Kidney (tissue), 14 donors: Measurements from ENCODE around the gene SEMA3D. TPM values are rescaled to one million over a fixed set of nuclear protein-coding genes. Genes with fewer than 3 reads are reported as not detected.

ENCODE experiments used
- DNase-seq, 5 donors: peaks; one replicate each; pipeline ENCODE4 v3.0.0-alpha.2; 2013 to 2020
- FAIRE-seq: peaks from 2 replicates; lab custom pipeline; 2012; peaks lifted over from hg19 to GRCh38; lab: Jason Lieb, UNC
- H3K27ac ChIP-seq, 2 donors: one replicate each; pipeline ENCODE4 v1.7.0; 2013; ENCODE audit warnings: low read depth in 2 of 2, low read length in 2 of 2, inconsistent platforms in 1 of 2
- H3K27me3 ChIP-seq: one replicate; pipeline ENCODE4 v1.7.1; 2013; ENCODE audit warnings: low read length, inconsistent platforms; ENCODE audit not compliant: control insufficient read depth, insufficient read depth
- H3K36me3 ChIP-seq, 3 donors: one replicate each; pipeline versions ENCODE4 v1.7.0 to v1.7.1; 2013; ENCODE audit warnings: low read length in 3 of 3, control low read depth in 1 of 3, inconsistent platforms in 1 of 3; ENCODE audit not compliant: insufficient read depth in 3 of 3, control insufficient read depth in 2 of 3
- H3K4me1 ChIP-seq, 3 donors: one replicate each; pipeline versions ENCODE4 v1.7.0 to v1.7.1; 2013; ENCODE audit warnings: low read length in 3 of 3, inconsistent platforms in 1 of 3, low read depth in 1 of 3; ENCODE audit not compliant: control insufficient read depth in 2 of 3, insufficient read depth in 2 of 3
- H3K4me3 ChIP-seq, 3 donors: one replicate each; pipeline versions ENCODE4 v1.7.0 to v1.8.1; 2013; ENCODE audit warnings: low read length in 3 of 3, control low read depth in 1 of 3, inconsistent platforms in 1 of 3
- H3K9ac ChIP-seq, 3 donors: one replicate each; pipeline versions ENCODE4 v1.7.0 to v1.7.1; 2013; ENCODE audit warnings: low read length in 3 of 3, control low read depth in 1 of 3, inconsistent platforms in 1 of 3
- H3K9me3 ChIP-seq, 3 donors: one replicate each; pipeline versions ENCODE4 v1.7.0 to v1.7.1; 2013; ENCODE audit warnings: low read length in 3 of 3, control low read depth in 1 of 3, inconsistent platforms in 1 of 3; ENCODE audit not compliant: control insufficient read depth in 2 of 3, insufficient read depth in 1 of 3
- CTCF ChIP-seq: IDR thresholded peaks from 3 replicates; pipeline ENCODE4 v1.5.1; 2012; ENCODE audit warnings: mild to moderate bottlenecking, moderate library complexity, borderline replicate concordance; ENCODE audit not compliant: insufficient read depth; ENCODE audit errors: extremely low read depth
- intact Hi-C: fragments of 100-400 bp; cut with DNase I; formaldehyde crosslinking; loops from one replicate; pipeline ENCODE4 v1.11.1; 2022
- polyA plus RNA-seq: library from polyadenylated mRNA; stranded (reverse); fragments of 350-450 nt; fragmentation: Illumina TruSeq; extraction: RNeasy Lipid Tissue Mini Kit (QIAGEN cat#74804); gene quantifications from one replicate; pipeline ENCODE4 v1.2.3, GENCODE V29; 2014; ENCODE audit warnings: low read depth, low replicate concordance; ENCODE audit not compliant: insufficient read depth
- total RNA-seq: library from RNA; stranded (reverse); fragmentation: NEBNext Ultra II Directional; extraction: Animal tissue kit (Norgen Biotek cat#: 25700); gene quantifications from one replicate; pipeline ENCODE4 v1.2.1, GENCODE V29; 2021
- donor health status: control.
- donor health status: control.
- donor health status: control.
- donor health status: control.
- donor health status: control.
- donor health status: DM: yes; HTN: yes; CAD: no.
- donor health status: Normal renal cell carcinoma (clear cell type).

The SEMA3D gene
- total and polyA plus RNA-seq, 2 donors from 2014 or later = 0.82 to 17.5 TPM

GRCh38 chr7:85004402-85004801 lies 182.5 kb downstream of the SEMA3D start:
- H3K27ac ChIP-seq = no peak overlapping the region
- intact Hi-C loops = no loop called here
- DNase-seq (no peak), FAIRE-seq (no peak)
- no peak overlapping the region for H3K9ac ChIP-seq
- H3K27me3 ChIP-seq = no peaks in the 10 kb centered on the region
- no peaks in the 10 kb centered on the region for H3K36me3 ChIP-seq
- TF ChIP-seq CTCF = no peak
- H3K4me3 ChIP-seq = no peak overlapping the region
- no peaks in the 10 kb centered on the region for H3K4me1 ChIP-seq
- H3K9me3 ChIP-seq = no peaks in the 10 kb centered on the region

GRCh38 chr7:85001495-85002345 lies 185.1 kb downstream of the SEMA3D start:
- FAIRE-seq (no peak), DNase-seq (no peak)
- no peak overlapping the region for H3K9ac ChIP-seq
- H3K9me3 ChIP-seq = no peaks in the 10 kb centered on the region
- no peaks in the 10 kb centered on the region for H3K27me3 ChIP-seq
- TF ChIP-seq CTCF = no peak
- intact Hi-C loops = no loop called here
- H3K4me3 ChIP-seq = no peak overlapping the region
- H3K4me1 ChIP-seq = no peaks in the 10 kb centered on the region
- no peak overlapping the region for H3K27ac ChIP-seq
- no peaks in the 10 kb centered on the region for H3K36me3 ChIP-seq

GRCh38 chr7:85000735-85001350 lies 186.0 kb downstream of the SEMA3D start:
- FAIRE-seq (no peak), DNase-seq (no peak)
- no peaks in the 10 kb centered on the region for H3K36me3 ChIP-seq
- intact Hi-C loops = no loop called here
- no peak overlapping the region for H3K4me3 ChIP-seq
- no peak for TF ChIP-seq CTCF
- H3K4me1 ChIP-seq = no peaks in the 10 kb centered on the region
- H3K27ac ChIP-seq = no peak overlapping the region
- H3K9ac ChIP-seq = no peak overlapping the region
- H3K27me3 ChIP-seq = no peaks in the 10 kb centered on the region
- H3K9me3 ChIP-seq = no peaks in the 10 kb centered on the region
